Suprapubic skin (tissue), 4 donors: ENCODE results near the gene SLC16A8. TPM values are rescaled to one million over a fixed set of nuclear protein-coding genes. Genes with fewer than 3 reads are reported as not detected.

Experiments
- DNase-seq, 2 donors: peaks; one replicate each; pipeline ENCODE4 v3.0.0-alpha.2; 2019; ENCODE audit warnings: low spot score in 2 of 2
- H3K27ac ChIP-seq: fragments of 200-600 bp; sonication (generic); one replicate; pipeline ENCODE4 v1.5.1; 2019
- H3K27me3 ChIP-seq: fragments of 200-600 bp; sonication (generic); one replicate; pipeline ENCODE4 v1.5.1; 2019
- H3K36me3 ChIP-seq: fragments of 200-600 bp; sonication (generic); one replicate; pipeline ENCODE4 v1.5.1; 2019
- H3K4me1 ChIP-seq: fragments of 200-600 bp; sonication (generic); one replicate; pipeline ENCODE4 v1.5.1; 2019
- H3K4me3 ChIP-seq: fragments of 200-600 bp; sonication (generic); one replicate; pipeline ENCODE4 v1.5.1; 2019; ENCODE audit warnings: mild to moderate bottlenecking
- H3K9me3 ChIP-seq: fragments of 200-600 bp; sonication (generic); one replicate; pipeline ENCODE4 v1.5.1; 2019
- EP300 ChIP-seq: sonication (generic); formaldehyde crosslinking; IDR thresholded peaks from one replicate; pipeline ENCODE4 v1.6.1; 2017; ENCODE audit warnings: antibody characterized with exemption
- POLR2A ChIP-seq, 2 donors: fragments of 450-650 bp; IDR thresholded peaks; one replicate each; pipeline ENCODE4 v1.6.1; 2017; ENCODE audit warnings: antibody characterized with exemption in 2 of 2, mild to moderate bottlenecking in 2 of 2, moderate library complexity in 2 of 2
- POLR2AphosphoS5 ChIP-seq, 3 donors: sonication (generic); formaldehyde crosslinking; IDR thresholded peaks; one replicate each; pipeline ENCODE4 v1.6.1; 2017; ENCODE audit warnings: antibody characterized with exemption in 3 of 3
- WGBS: methylation state at CpG from one replicate; pipeline ENCODE4 v1.1.5; 2018; 5-methylcytosine and 5-hydroxymethylcytosine counted together
- total RNA-seq, 4 donors: library from RNA; depleted of rRNA; stranded (reverse); fragments of >200 nt; gene quantifications; one replicate each; pipeline ENCODE4 v1.1.0, GENCODE V29; 2016
- TF ChIP-seq, protein P1 (sequence below), 2 donors: fragments of 200-600 bp in 1 of 2; fragments of 450-650 bp in 1 of 2; sonication (generic) in 1 of 2; IDR thresholded peaks; one replicate each; pipeline ENCODE4 v1.5.1; 2016 to 2019; ENCODE audit warnings: antibody characterized with exemption in 2 of 2, mild to moderate bottlenecking in 1 of 2, moderate library complexity in 1 of 2

Gene SLC16A8
- total RNA-seq, 4 donors from 2014 or later = not detected

GRCh38 chr22:38108561-38109319 is 24.8 kb upstream of the SLC16A8 start:
- Histone ChIP-seq H3K4me3 (no peak overlapping the region), H3K36me3 (no peaks in the 10 kb centered on the region), H3K27ac (no peak overlapping the region), H3K4me1 (peaks cover 37% of the 10 kb centered on the region), H3K9me3 (no peaks in the 10 kb centered on the region), H3K27me3 (no peaks in the 10 kb centered on the region)
- 88% methylated on average over 12 of the region's 15 CpGs for whole genome bisulfite sequencing
- DNase-seq = no peak
- TF ChIP-seq POLR2A (IDR thresholded peaks at IDR 0.05) (no peak), EP300 (no peak), POLR2AphosphoS5 (IDR thresholded peaks at IDR 0.05) (no peak)
- TF ChIP-seq, protein P1, sequence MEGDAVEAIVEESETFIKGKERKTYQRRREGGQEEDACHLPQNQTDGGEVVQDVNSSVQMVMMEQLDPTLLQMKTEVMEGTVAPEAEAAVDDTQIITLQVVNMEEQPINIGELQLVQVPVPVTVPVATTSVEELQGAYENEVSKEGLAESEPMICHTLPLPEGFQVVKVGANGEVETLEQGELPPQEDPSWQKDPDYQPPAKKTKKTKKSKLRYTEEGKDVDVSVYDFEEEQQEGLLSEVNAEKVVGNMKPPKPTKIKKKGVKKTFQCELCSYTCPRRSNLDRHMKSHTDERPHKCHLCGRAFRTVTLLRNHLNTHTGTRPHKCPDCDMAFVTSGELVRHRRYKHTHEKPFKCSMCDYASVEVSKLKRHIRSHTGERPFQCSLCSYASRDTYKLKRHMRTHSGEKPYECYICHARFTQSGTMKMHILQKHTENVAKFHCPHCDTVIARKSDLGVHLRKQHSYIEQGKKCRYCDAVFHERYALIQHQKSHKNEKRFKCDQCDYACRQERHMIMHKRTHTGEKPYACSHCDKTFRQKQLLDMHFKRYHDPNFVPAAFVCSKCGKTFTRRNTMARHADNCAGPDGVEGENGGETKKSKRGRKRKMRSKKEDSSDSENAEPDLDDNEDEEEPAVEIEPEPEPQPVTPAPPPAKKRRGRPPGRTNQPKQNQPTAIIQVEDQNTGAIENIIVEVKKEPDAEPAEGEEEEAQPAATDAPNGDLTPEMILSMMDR (IDR thresholded peaks at IDR 0.05) = no peak

- Histone ChIP-seq H3K4me3 (no peak overlapping the region), H3K4me1 (peaks cover 35% of the 10 kb centered on the region), H3K27me3 (no peaks in the 10 kb centered on the region), H3K27ac (no peak overlapping the region), H3K9me3 (no peaks in the 10 kb centered on the region), H3K36me3 (no peaks in the 10 kb centered on the region)
- no peak for DNase-seq
- WGBS = 0% methylated on average over 1 of the region's 17 CpGs
- TF ChIP-seq EP300 (no peak), POLR2A (IDR thresholded peaks at IDR 0.05) (no peak), POLR2AphosphoS5 (IDR thresholded peaks at IDR 0.05) (no peak)
- TF ChIP-seq, protein P1 (IDR thresholded peaks at IDR 0.05) = no peak
Observed at GRCh38 chr22:38107692-38108515, 23.9 kb upstream of the SLC16A8 start.

DNA sequence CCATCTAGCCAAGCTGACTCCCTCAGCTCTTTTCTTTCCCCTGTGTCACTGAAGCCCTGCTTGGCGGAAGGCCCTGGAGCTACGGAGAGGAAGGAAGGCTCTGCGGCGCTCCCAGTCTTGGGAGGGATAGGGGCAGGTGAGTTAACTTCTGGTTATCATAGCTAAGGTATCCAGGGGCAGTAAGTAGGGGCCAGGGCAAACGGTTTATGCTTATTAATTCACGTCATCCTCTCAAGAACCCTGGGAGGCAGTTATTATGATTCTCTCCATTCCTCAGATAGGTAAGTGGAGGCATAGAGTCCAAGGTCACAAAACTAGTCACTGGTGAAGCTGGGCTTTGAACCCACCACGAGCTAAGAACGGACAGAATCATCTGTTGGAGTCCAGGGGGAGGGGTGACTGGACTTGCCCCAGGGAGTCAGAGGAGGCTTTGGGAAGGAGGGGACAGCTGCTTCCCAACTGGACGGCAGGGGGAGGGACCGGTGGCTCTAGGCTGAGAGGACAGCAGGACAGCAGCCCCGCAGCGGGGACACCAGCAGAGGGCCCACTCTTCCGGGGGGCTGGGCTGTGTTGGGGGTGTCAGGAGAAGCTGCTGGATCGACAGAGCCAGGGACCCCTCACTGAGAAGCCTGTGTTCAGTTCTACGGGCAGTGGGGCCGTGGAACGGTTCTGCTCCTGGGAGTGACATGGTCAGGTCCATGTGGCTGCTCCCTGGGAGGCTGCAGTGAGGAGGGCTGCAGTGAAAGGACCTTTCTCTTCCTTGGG is 23.0 kb upstream of the SLC16A8 start:
- Histone ChIP-seq H3K4me1 (peaks cover 28% of the 10 kb centered on the region), H3K9me3 (no peaks in the 10 kb centered on the region), H3K27ac (no peak overlapping the region), H3K36me3 (no peaks in the 10 kb centered on the region), H3K4me3 (no peak overlapping the region), H3K27me3 (no peaks in the 10 kb centered on the region)
- TF ChIP-seq EP300 (no peak), POLR2A (IDR thresholded peaks at IDR 0.05) (no peak), POLR2AphosphoS5 (IDR thresholded peaks at IDR 0.05) (no peak)
- TF ChIP-seq, protein P1 (IDR thresholded peaks at IDR 0.05) = no peak
- no peak for DNase-seq
- 76% methylated on average over 13 of the region's 17 CpGs for WGBS

- WGBS = 81% methylated on average over 6 of the region's 6 CpGs
- Histone ChIP-seq H3K27me3 (no peaks in the 10 kb centered on the region), H3K9me3 (no peaks in the 10 kb centered on the region), H3K4me3 (no peak overlapping the region), H3K4me1 (peaks cover 8% of the 10 kb centered on the region), H3K27ac (no peak overlapping the region), H3K36me3 (no peaks in the 10 kb centered on the region)
- TF ChIP-seq EP300 (no peak), POLR2AphosphoS5 (IDR thresholded peaks at IDR 0.05) (no peak), POLR2A (IDR thresholded peaks at IDR 0.05) (no peak)
- TF ChIP-seq, protein P1 (IDR thresholded peaks at IDR 0.05) = no peak
- no peak for DNase-seq
Observed at GRCh38 chr22:38104084-38104483, 20.1 kb upstream of the SLC16A8 start.
